Measurements from ENCODE around the gene MYO16. TPM values are rescaled to one million over a fixed set of nuclear protein-coding genes. Genes with fewer than 3 reads are reported as not detected.
A peak's percentile ranks its signal among the peaks of the same experiment; 100 is the strongest.
"Not testable (repeated sequence)": the region's sequence is repeated elsewhere in the genome, so short reads cannot be mapped to it uniquely, and the experiment has no call there.

MYO16 gene
- total and polyA plus RNA-seq, 12 donors: 0.29 to 5.9 (median 1.4) TPM

DNA sequence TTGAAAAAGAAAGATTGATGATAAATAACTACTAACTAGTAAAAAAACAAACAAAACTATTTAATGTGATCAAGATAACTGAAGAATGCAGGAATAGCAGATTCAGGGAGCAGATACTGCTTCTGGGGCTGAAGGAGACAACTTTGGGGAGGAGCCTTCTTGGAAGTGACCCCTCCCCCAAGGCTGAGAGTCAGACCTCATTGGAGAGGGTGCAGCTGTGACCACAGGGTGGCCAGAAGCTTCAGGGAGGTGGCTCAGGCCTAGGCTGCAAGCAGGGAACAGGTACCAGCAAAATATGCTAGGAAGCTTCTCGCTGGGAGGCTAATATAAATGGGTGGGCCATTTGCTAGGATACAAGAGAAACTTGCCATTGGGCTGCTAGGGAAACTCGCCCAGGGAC, 149.9 kb downstream of the MYO16 start:
- ATAC-seq (no peak), DNase-seq (no peak)
- H3K27ac ChIP-seq: no peak overlapping the region
- intact Hi-C loops (cut with DNase I): no loop called here
- no peaks in the 10 kb centered on the region for H3K36me3 ChIP-seq
- H3K4me1 ChIP-seq: peaks cover 0 to 5% (median 0%) of the 10 kb centered on the region in 9 donors
- TF ChIP-seq, protein P1, sequence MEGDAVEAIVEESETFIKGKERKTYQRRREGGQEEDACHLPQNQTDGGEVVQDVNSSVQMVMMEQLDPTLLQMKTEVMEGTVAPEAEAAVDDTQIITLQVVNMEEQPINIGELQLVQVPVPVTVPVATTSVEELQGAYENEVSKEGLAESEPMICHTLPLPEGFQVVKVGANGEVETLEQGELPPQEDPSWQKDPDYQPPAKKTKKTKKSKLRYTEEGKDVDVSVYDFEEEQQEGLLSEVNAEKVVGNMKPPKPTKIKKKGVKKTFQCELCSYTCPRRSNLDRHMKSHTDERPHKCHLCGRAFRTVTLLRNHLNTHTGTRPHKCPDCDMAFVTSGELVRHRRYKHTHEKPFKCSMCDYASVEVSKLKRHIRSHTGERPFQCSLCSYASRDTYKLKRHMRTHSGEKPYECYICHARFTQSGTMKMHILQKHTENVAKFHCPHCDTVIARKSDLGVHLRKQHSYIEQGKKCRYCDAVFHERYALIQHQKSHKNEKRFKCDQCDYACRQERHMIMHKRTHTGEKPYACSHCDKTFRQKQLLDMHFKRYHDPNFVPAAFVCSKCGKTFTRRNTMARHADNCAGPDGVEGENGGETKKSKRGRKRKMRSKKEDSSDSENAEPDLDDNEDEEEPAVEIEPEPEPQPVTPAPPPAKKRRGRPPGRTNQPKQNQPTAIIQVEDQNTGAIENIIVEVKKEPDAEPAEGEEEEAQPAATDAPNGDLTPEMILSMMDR (IDR thresholded peaks at IDR 0.05): no peak
- 91 to 94% methylated on average over 2 of the region's 2 CpGs for WGBS, 2 donors
- no peaks in the 10 kb centered on the region for H3K9me3 ChIP-seq
- H3K27me3 ChIP-seq: no peaks in the 10 kb centered on the region
- H3K4me3 ChIP-seq: no peak overlapping the region

DNA sequence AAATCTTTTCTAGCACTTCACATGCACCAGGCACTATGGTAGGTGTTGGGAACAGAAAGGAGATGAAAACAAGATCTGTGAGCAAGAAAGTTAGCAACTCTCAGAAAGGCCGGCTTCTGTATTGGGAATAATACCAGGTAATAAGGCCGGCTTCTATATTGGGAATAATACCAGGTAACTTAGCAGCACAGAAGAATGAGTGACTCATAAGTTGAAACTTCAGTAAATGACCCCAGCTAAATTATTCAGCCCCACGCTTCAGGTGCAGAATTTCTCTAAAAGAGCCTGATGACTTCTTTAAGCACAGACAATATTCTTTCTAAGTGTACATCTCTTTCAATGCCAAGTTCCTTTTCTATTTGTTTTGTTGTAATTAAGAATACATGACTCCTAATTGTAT, 151.3 kb downstream of the MYO16 start:
- Histone ChIP-seq H3K36me3 (no peaks in the 10 kb centered on the region), H3K27ac (no peak overlapping the region), H3K27me3 (no peaks in the 10 kb centered on the region), H3K4me3 (no peak overlapping the region), H3K4me1 (peaks cover 0 to 11% (median 0%) of the 10 kb centered on the region in 9 donors), H3K9me3 (no peaks in the 10 kb centered on the region)
- ATAC-seq (no peak), DNase-seq (no peak)
- TF ChIP-seq, protein P1 (IDR thresholded peaks at IDR 0.05): no peak
- WGBS, 2 donors: 79 to 81% methylated on average over 3 of the region's 3 CpGs
- intact Hi-C loops (cut with DNase I): no loop called here

DNA sequence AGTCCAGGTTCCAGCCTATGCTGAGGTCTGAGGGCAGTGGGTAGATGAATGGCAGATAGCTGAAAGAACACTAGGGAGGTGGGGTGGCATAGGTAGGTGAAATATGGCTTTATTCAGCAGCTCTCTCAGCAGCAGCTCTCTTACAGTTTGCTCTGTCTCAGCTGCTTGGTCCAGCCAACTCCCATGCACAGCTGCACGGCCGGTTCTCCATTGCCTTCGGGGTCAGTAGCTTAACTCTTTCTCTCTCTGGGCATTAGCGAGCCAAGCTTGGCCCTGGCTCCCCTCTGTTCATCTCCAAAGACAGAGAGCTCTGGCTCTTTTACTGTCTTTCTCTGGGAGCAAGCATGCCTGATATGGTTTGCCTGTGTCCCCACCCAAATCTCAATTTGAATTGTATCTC, 151.9 kb downstream of the MYO16 start:
- Histone ChIP-seq H3K27ac (no peak overlapping the region), H3K4me3 (no peak overlapping the region), H3K4me1 (peaks cover 0 to 14% (median 0%) of the 10 kb centered on the region in 9 donors), H3K9me3 (no peaks in the 10 kb centered on the region), H3K27me3 (no peaks in the 10 kb centered on the region), H3K36me3 (no peaks in the 10 kb centered on the region)
- TF ChIP-seq, protein P1 (IDR thresholded peaks at IDR 0.05): no peak
- ATAC-seq (no peak), DNase-seq (no peak)
- intact Hi-C loops (cut with DNase I): no loop called here
- 61 to 90% methylated on average over 4 of the region's 4 CpGs for WGBS, 2 donors

DNA sequence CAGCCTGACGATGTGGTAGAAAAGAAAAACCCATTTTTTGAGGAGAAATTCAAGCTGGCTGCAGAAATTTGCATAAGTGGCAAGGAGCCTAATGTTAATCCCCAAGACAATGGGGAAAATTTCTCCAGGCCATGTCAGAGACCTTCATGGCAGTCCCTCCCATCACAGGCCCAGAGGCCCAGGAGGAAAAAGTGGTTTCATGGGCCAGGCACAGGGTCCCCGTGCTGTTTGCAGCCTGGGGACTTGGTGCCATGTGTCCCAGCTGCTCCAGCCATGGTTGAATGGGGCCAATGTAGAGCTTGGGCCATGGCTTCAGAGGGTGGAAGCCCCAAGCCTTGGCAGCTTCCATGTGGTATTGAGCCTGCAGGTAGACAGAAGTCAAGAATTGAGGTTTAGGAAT, 153.1 kb downstream of the MYO16 start:
- H3K4me1 ChIP-seq: peaks cover 0 to 23% (median 0%) of the 10 kb centered on the region in 9 donors
- ATAC-seq; H3K36me3 ChIP-seq; intact Hi-C loops (cut with DNase I); H3K9me3 ChIP-seq; DNase-seq; H3K27me3 ChIP-seq; H3K27ac ChIP-seq; H3K4me3 ChIP-seq: not testable (repeated sequence)
- 65 to 88% methylated on average over 2 of the region's 2 CpGs for WGBS, 2 donors

DNA sequence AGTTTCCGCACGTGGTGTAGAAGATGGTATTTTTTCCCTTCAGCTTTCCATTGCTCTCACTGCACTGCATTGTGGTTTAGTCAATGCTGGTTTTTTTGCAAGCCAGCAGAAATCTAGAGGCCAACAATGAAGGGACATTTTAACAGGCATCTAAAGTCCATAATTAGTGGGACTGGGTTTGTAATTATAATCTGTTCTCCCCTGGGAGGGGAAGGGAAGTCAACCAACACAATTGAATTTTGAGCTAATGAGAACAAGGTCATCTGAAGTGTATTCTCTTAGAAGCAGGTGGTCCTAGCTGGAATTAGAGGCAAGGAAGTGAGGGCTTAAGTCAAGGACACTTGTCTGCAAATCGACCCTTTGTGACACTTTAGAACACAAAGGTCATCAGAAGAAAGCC, 156.4 kb downstream of the MYO16 start:
- H3K27me3 ChIP-seq: peaks cover 0 to 6% (median 0%) of the 10 kb centered on the region in 7 donors
- H3K4me3 ChIP-seq: no peak overlapping the region
- peaks cover 0 to 23% (median 0%) of the 10 kb centered on the region in 9 donors for H3K4me1 ChIP-seq
- H3K27ac ChIP-seq: peak overlapping the region in 1 of 10 donors; percentile 15
- TF ChIP-seq, protein P1 (IDR thresholded peaks at IDR 0.05): no peak
- 68 to 70% methylated on average over 3 of the region's 3 CpGs for WGBS, 2 donors
- no peaks in the 10 kb centered on the region for H3K9me3 ChIP-seq
- intact Hi-C loops (cut with DNase I): no loop called here
- DNase-seq: no peak
- no peaks in the 10 kb centered on the region for H3K36me3 ChIP-seq
- peak in 6 of 8 donors; percentile 37 to 81 (median 61) for ATAC-seq
